Mesenchymal stem cell (in vitro differentiated cells and primary cell): ENCODE measurements around the gene UTF1.

ENCODE experiments used
- DNase-seq: peaks from one replicate; pipeline ENCODE4 v3.0.0-alpha.2; 2013
- H2AFZ ChIP-seq: one replicate; pipeline ENCODE4 v1.6.1; 2013; ENCODE audit warnings: low read depth, mild to moderate bottlenecking, control low read depth, inconsistent platforms, low read length, moderate library complexity
- H2AK5ac ChIP-seq: 2 replicates; pipeline ENCODE4 v1.6.1; 2013; ENCODE audit warnings: low read length, moderate library complexity, mild to moderate bottlenecking, inconsistent platforms; ENCODE audit not compliant: severe bottlenecking
- H2BK120ac ChIP-seq: one replicate; pipeline ENCODE4 v1.6.1; 2013; ENCODE audit warnings: low read depth, mild to moderate bottlenecking, inconsistent platforms, low read length, moderate library complexity
- H2BK12ac ChIP-seq, 2 experiments: one replicate each; pipeline ENCODE4 v1.6.1; 2013; ENCODE audit warnings: inconsistent platforms in 2 of 2, low read length in 2 of 2, mild to moderate bottlenecking in 2 of 2, moderate library complexity in 2 of 2, control low read depth in 1 of 2
- H2BK15ac ChIP-seq: one replicate; pipeline ENCODE4 v1.6.1; 2013; ENCODE audit warnings: mild to moderate bottlenecking, low read depth, inconsistent platforms; ENCODE audit not compliant: poor library complexity, severe bottlenecking
- H2BK5ac ChIP-seq: 2 replicates; pipeline ENCODE4 v1.6.1; 2013; ENCODE audit warnings: low read depth, mild to moderate bottlenecking, low read length, control low read depth, inconsistent platforms; ENCODE audit not compliant: poor library complexity, severe bottlenecking
- H3K14ac ChIP-seq, 2 experiments: one replicate each; pipeline ENCODE4 v1.6.1; 2013; ENCODE audit warnings: inconsistent platforms in 2 of 2, low read length in 2 of 2, control low read depth in 1 of 2, mild to moderate bottlenecking in 1 of 2, moderate library complexity in 1 of 2
- H3K18ac ChIP-seq, 2 experiments: one replicate each; pipeline ENCODE4 v1.6.1; 2013; ENCODE audit warnings: inconsistent platforms in 2 of 2, low read length in 2 of 2, control low read depth in 1 of 2, low read depth in 1 of 2, mild to moderate bottlenecking in 1 of 2
- H3K23ac ChIP-seq, 2 experiments: one replicate each; pipeline ENCODE4 v1.6.1; 2013; ENCODE audit warnings: inconsistent platforms in 2 of 2, low read length in 2 of 2, mild to moderate bottlenecking in 2 of 2, moderate library complexity in 2 of 2, control low read depth in 1 of 2
- H3K27ac ChIP-seq: 2 replicates; pipeline ENCODE4 v1.5.1; 2013; ENCODE audit warnings: mild to moderate bottlenecking, moderate library complexity, low read length, control low read depth, inconsistent platforms; ENCODE audit not compliant: poor library complexity, severe bottlenecking
- H3K27me3 ChIP-seq, 2 experiments: 2 replicates each; pipeline versions ENCODE4 v1.6.1 to v1.7.0; 2013; ENCODE audit warnings: low read length in 2 of 2, mild to moderate bottlenecking in 2 of 2, moderate library complexity in 2 of 2, control low read depth in 1 of 2, inconsistent platforms in 1 of 2; ENCODE audit not compliant: control insufficient read depth in 1 of 2, insufficient read depth in 1 of 2
- H3K36me3 ChIP-seq, 2 experiments: 2 replicates each; pipeline versions ENCODE4 v1.6.1 to v1.7.0; 2013; ENCODE audit warnings: low read length in 2 of 2, control low read depth in 1 of 2, inconsistent platforms in 1 of 2, low read depth in 1 of 2, mild to moderate bottlenecking in 1 of 2; ENCODE audit not compliant: insufficient read depth in 2 of 2, control insufficient read depth in 1 of 2
- H3K4ac ChIP-seq, 2 experiments: one replicate each; pipeline ENCODE4 v1.6.1; 2013; ENCODE audit warnings: inconsistent platforms in 2 of 2, low read length in 2 of 2, mild to moderate bottlenecking in 2 of 2, moderate library complexity in 2 of 2, control low read depth in 1 of 2, low read depth in 1 of 2
- H3K4me1 ChIP-seq: 2 replicates; pipeline ENCODE4 v1.6.1; 2013; ENCODE audit warnings: low read depth, low read length, control low read depth; ENCODE audit not compliant: control insufficient read depth, insufficient read depth
- H3K4me2 ChIP-seq: 2 replicates; pipeline ENCODE4 v1.6.1; 2013; ENCODE audit warnings: low read length, mild to moderate bottlenecking, inconsistent platforms; ENCODE audit not compliant: poor library complexity, severe bottlenecking
- H3K4me3 ChIP-seq, 2 experiments: 2 replicates each; pipeline versions ENCODE4 v1.5.1 to v1.7.0; 2013; ENCODE audit warnings: low read length in 2 of 2, mild to moderate bottlenecking in 2 of 2, control low read depth in 1 of 2, low read depth in 1 of 2; ENCODE audit not compliant: insufficient read depth in 1 of 2
- H3K79me1 ChIP-seq: replicated peaks from 2 replicates; pipeline ENCODE4 v1.6.1; 2013; ENCODE audit warnings: mild to moderate bottlenecking, control low read depth, low read length, inconsistent platforms; ENCODE audit not compliant: poor library complexity, severe bottlenecking
- H3K9ac ChIP-seq: 2 replicates; pipeline ENCODE4 v1.7.0; 2013; ENCODE audit warnings: mild to moderate bottlenecking, low read length, moderate library complexity
- H3K9me3 ChIP-seq: 2 replicates; pipeline ENCODE4 v1.7.0; 2013; ENCODE audit warnings: mild to moderate bottlenecking, low read length; ENCODE audit not compliant: control insufficient read depth
- H4K8ac ChIP-seq: one replicate; pipeline ENCODE4 v1.6.1; 2013; ENCODE audit warnings: inconsistent platforms, mild to moderate bottlenecking, low read length, moderate library complexity
- H4K91ac ChIP-seq: one replicate; pipeline ENCODE4 v1.6.1; 2013; ENCODE audit warnings: mild to moderate bottlenecking, low read length, inconsistent platforms
- WGBS: methylation state at CpG from one replicate; pipeline ENCODE4 v1.1.7; 2013; ENCODE audit warnings: mixed read lengths; 5-methylcytosine and 5-hydroxymethylcytosine counted together

Gene UTF1

DNA sequence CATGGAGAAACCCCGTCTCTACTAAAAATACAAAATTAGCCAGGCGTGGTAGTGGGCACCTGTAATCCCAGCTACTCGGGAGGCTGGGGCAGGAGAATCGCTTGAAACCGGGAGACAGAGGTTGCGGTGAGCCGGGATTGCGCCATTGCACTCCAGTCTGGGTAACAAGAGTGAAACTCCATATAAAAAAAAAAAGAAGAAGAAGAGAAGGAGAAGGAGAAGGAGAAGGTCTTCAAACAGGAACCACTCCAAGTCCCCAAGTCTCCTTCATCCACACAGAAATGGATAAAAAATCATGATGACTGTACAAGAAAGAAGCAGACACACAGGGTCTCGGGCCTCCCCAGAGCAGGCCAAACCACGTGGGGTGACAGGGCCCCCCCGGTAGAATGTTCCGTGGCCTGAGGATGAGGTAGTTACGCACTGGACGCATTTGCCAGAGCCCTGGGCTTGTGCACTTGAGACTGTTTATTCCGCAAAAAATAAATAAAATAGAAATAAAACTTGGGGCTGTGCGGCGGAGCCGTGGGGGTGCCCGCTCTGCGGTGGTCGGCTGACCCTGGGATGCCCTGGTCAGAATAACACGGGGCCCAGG, 23.4 kb downstream of the UTF1 start:
- DNase-seq, result no peak

DNA sequence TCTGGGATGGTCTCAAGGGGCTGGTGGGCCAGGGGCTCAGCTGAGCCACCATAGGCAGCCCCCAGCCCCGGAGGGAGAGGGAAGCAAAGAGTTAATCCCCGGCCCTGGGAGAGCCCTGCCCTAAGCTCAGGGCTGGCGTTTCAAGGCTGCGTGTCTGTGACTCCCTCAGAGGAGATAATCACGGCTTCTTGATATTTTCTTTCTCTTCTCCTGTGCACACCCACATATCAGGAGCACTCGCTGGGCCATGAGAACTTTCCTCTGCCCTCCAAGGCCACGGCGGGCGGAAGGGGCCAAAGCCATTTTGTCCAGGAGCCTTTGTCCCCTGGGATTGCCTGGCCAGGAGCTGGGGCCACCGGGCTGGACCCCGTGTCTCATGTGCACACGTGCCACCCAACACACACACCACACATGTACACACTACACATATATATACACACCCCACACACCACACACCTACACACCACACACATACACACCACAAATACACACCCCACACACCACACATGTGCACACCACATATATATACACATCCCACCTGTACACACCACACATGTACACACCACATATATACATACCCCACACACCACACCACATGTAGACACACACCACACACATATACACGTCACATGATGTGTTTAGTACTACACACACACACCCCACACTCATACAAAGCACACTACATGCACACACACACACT, 24.6 kb downstream of the UTF1 start:
- Histone ChIP-seq H2BK120ac (no peak overlapping the region), H3K4ac (peak overlapping the region in 1 of 2 experiments; percentile 46), H4K91ac (no peak overlapping the region), H3K79me1 (no peaks in the 10 kb centered on the region), H3K9ac (no peak overlapping the region), H3K14ac (no peak overlapping the region), H3K4me3 (no peak overlapping the region), H3K4me1 (peaks cover 25% of the 10 kb centered on the region), H3K27me3 (peaks cover 5 to 13% of the 10 kb centered on the region in 2 experiments), H2BK5ac (no peak overlapping the region), H2BK15ac (peak overlapping the region; percentile 26), H3K23ac (no peak overlapping the region), H3K36me3 (no peaks in the 10 kb centered on the region), H3K18ac (no peak overlapping the region), H4K8ac (no peak overlapping the region), H2BK12ac (no peak overlapping the region), H3K4me2 (no peak overlapping the region), H2AK5ac (no peak overlapping the region), H3K9me3 (no peaks in the 10 kb centered on the region), H3K27ac (no peak overlapping the region), H2AFZ (no peak overlapping the region)
- no peak for DNase-seq
- 69% methylated on average over 13 of the region's 13 CpGs for WGBS

More for the DNA sequence above, 23.4 kb downstream of the UTF1 start:
- Histone ChIP-seq H3K4me3 (no peak overlapping the region), H3K4ac (no peak overlapping the region), H3K36me3 (no peaks in the 10 kb centered on the region), H2AK5ac (no peak overlapping the region), H2BK120ac (no peak overlapping the region), H3K27ac (no peak overlapping the region), H3K14ac (no peak overlapping the region), H3K4me2 (no peak overlapping the region), H3K23ac (no peak overlapping the region), H3K79me1 (no peaks in the 10 kb centered on the region), H4K8ac (no peak overlapping the region), H3K4me1 (peaks cover 15% of the 10 kb centered on the region), H3K9me3 (no peaks in the 10 kb centered on the region), H2BK5ac (no peak overlapping the region), H3K9ac (no peak overlapping the region), H4K91ac (no peak overlapping the region), H3K27me3 (peaks cover 5 to 24% of the 10 kb centered on the region in 2 experiments), H2BK12ac (no peak overlapping the region), H2BK15ac (no peak overlapping the region), H3K18ac (no peak overlapping the region), H2AFZ (no peak overlapping the region)
- WGBS, result 88% methylated on average over 21 of the region's 22 CpGs

DNA sequence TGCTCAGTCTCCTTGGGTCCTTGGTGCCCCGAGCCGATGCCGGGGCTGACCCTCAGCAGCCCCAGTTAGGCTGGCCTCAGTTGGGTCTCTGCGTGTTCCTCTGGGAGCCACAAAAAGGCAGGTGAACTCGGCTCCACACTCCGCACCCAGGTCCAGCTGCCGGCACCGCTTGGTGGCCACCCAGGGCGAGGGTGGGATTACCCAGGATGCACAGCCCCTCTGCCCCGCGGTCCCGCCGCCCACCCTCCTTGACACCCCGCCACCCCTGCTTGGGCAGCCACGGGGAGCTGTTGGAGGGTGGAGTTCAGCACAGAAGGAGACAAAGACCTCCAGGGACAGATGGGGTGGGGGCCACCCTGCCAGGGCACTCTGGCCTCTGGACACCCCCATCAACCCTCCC, 25.3 kb downstream of the UTF1 start:
- Histone ChIP-seq H3K9ac (no peak overlapping the region), H2BK15ac (peak overlapping the region; percentile 56)

DNA sequence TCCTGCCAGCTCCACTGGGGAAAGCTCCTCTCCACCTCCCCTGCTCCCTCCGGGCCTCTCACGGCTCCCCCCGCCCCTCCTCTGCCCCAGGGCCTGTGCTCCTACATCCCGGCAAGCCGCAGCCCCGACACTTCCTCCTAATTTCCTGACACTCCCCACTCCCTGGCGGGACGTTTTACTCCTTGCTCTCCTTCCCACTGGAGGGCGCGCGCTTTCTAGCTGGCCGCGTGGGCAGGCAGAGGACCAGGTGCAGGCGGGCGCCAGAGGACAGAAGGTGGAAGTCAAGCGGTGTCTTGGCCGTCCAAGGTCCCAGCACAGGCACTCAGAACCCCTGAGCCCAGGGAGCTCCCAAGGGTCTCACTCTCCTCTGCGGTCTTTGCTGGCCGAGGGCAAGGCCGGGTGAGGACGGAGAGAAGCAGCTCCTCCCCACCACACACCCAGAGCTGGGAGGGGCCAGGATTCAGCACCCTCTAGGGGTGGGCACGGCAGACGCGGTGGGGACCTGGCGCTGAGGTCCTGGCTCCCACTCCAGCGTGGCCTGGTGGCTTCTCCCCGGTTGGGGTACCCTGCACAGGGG, 27.6 kb downstream of the UTF1 start:
- Histone ChIP-seq H4K91ac (peak overlapping the region; percentile 84), H3K9ac (peak overlapping the region; percentile 5), H2AK5ac (no peak overlapping the region), H3K4me2 (peak overlapping the region; percentile 60), H2BK120ac (no peak overlapping the region), H3K18ac (peak overlapping the region; percentile 52 to 94), H3K23ac (no peak overlapping the region), H3K36me3 (no peaks in the 10 kb centered on the region), H3K27me3 (no peaks in the 10 kb centered on the region), H3K9me3 (no peaks in the 10 kb centered on the region), H3K79me1 (no peaks in the 10 kb centered on the region), H2AFZ (peak overlapping the region; percentile 20), H3K4me3 (peak overlapping the region; percentile 26 to 35), H4K8ac (peak overlapping the region; percentile 94), H3K14ac (peak overlapping the region in 1 of 2 experiments; percentile 79), H2BK15ac (peak overlapping the region; percentile 86), H3K27ac (no peak overlapping the region), H2BK5ac (no peak overlapping the region), H3K4me1 (peaks cover 44% of the 10 kb centered on the region), H2BK12ac (peak overlapping the region; percentile 79 to 98), H3K4ac (peak overlapping the region in 1 of 2 experiments; percentile 32)
- DNase-seq, result peak; percentile 48
- WGBS, result 8% methylated on average over 27 of the region's 27 CpGs

More for the DNA sequence above, 25.3 kb downstream of the UTF1 start:
- Histone ChIP-seq H3K79me1 (no peaks in the 10 kb centered on the region), H2AK5ac (no peak overlapping the region), H3K14ac (no peak overlapping the region), H2BK5ac (no peak overlapping the region), H4K91ac (no peak overlapping the region), H3K4ac (no peak overlapping the region), H3K18ac (no peak overlapping the region), H2BK120ac (no peak overlapping the region), H3K4me2 (no peak overlapping the region), H2AFZ (no peak overlapping the region), H3K27me3 (peaks cover 2 to 6% of the 10 kb centered on the region in 2 experiments), H2BK12ac (no peak overlapping the region), H3K4me3 (no peak overlapping the region), H3K9me3 (no peaks in the 10 kb centered on the region), H3K4me1 (peaks cover 32% of the 10 kb centered on the region), H3K36me3 (no peaks in the 10 kb centered on the region), H3K27ac (no peak overlapping the region), H3K23ac (no peak overlapping the region), H4K8ac (no peak overlapping the region)
- WGBS, result 95% methylated on average over 10 of the region's 15 CpGs
- no peak for DNase-seq
